Stomach (tissue), 9 donors: ENCODE results near the gene NDUFB1. TPM values are rescaled to one million over a fixed set of nuclear protein-coding genes. Genes with fewer than 3 reads are reported as not detected.

Experiments
- DNase-seq, 2 donors: peaks; one replicate each; pipeline versions ENCODE4 v3.0.0 to v3.0.0-alpha.2; 2013 to 2019
- H3K27ac ChIP-seq, 5 donors: fragments of 200-600 bp in 4 of 5; sonication (generic) in 4 of 5; one replicate each; pipeline ENCODE4 v1.5.1; 2013 to 2019; ENCODE audit warnings: mild to moderate bottlenecking in 1 of 5, moderate library complexity in 1 of 5
- H3K27me3 ChIP-seq, 3 donors: fragments of 200-600 bp; sonication (generic); one replicate each; pipeline ENCODE4 v1.5.1; 2017 to 2019; ENCODE audit warnings: mixed run types in 1 of 3
- H3K36me3 ChIP-seq, 4 donors: fragments of 200-600 bp; sonication (generic); 1 replicate in 3 of 4; 2 replicates in 1 of 4; pipeline ENCODE4 v1.5.1; 2016 to 2019
- H3K4me1 ChIP-seq, 4 donors: fragments of 200-600 bp; sonication (generic); one replicate each; pipeline ENCODE4 v1.5.1; 2016 to 2019
- H3K4me3 ChIP-seq, 4 donors: fragments of 200-600 bp; sonication (generic) in 3 of 4; one replicate each; pipeline ENCODE4 v1.5.1; 2016 to 2019; ENCODE audit warnings: mild to moderate bottlenecking in 1 of 4
- H3K9me3 ChIP-seq, 4 donors: fragments of 200-600 bp; sonication (generic); one replicate each; pipeline ENCODE4 v1.5.1; 2016 to 2019
- CTCF ChIP-seq, 7 experiments: fragments of 450-650 bp in 4 of 7; fragments of 200-600 bp in 3 of 7; sonication (generic) in 3 of 7; IDR thresholded peaks; one replicate each; pipeline ENCODE4 v1.5.1; 2016 to 2019; ENCODE audit warnings: antibody characterized with exemption in 7 of 7, control low read depth in 2 of 7, mild to moderate bottlenecking in 1 of 7
- EP300 ChIP-seq: sonication (generic); formaldehyde crosslinking; IDR thresholded peaks from one replicate; pipeline ENCODE4 v1.6.1; 2017; ENCODE audit warnings: antibody characterized with exemption
- POLR2A ChIP-seq, 4 donors: fragments of 450-650 bp; IDR thresholded peaks; one replicate each; pipeline ENCODE4 v1.6.1; 2016; ENCODE audit warnings: antibody characterized with exemption in 4 of 4, control low read depth in 2 of 4, mild to moderate bottlenecking in 1 of 4, moderate library complexity in 1 of 4
- POLR2AphosphoS5 ChIP-seq, 3 donors: sonication (generic); formaldehyde crosslinking; IDR thresholded peaks; one replicate each; pipeline ENCODE4 v1.6.1; 2016; ENCODE audit warnings: antibody characterized with exemption in 3 of 3
- WGBS, 5 donors: extraction: QIAGEN DNeasy Blood & Tissue Kit in 3 of 5; methylation state at CpG; one replicate each; pipeline versions ENCODE4 v1.1.5 to v1.1.7; 2013 to 2018; 5-methylcytosine and 5-hydroxymethylcytosine counted together
- intact Hi-C: fragments of 100-400 bp; cut with DNase I; formaldehyde crosslinking; loops from one replicate; pipeline ENCODE4 v1.15.1; 2023; ENCODE audit warnings: low total_unique reads
- polyA plus RNA-seq, 3 donors: library from polyadenylated mRNA; stranded (reverse); fragments of 200-250 nt; gene quantifications; one replicate each; pipeline ENCODE4 v1.2.3, GENCODE V29; 2013
- total RNA-seq, 5 donors: library from RNA; depleted of rRNA; stranded (reverse); fragments of >200 nt; gene quantifications; one replicate each; pipeline versions ENCODE4 v1.1.0 to v1.2.3, GENCODE V29; 2014 to 2016
- donor health status: healthy with polysubstance abuse.
- donor health status: Bipolar disorder and iron deficiency.
- donor health status: healthy.

The NDUFB1 gene
- total and polyA plus RNA-seq, 8 donors: 22.2 to 1,152 (median 478) TPM

- peak overlapping the region; percentile 82 to 93 (median 89) for H3K4me3 ChIP-seq
- H3K4me1 ChIP-seq: peaks cover 26 to 71% (median 44%) of the 10 kb centered on the region in 4 donors
- no peak for TF ChIP-seq POLR2A (IDR thresholded peaks at IDR 0.05)
- no peak for TF ChIP-seq POLR2AphosphoS5 (IDR thresholded peaks at IDR 0.05)
- TF ChIP-seq CTCF (IDR thresholded peaks at IDR 0.05): no peak
- TF ChIP-seq EP300: no peak
- no peaks in the 10 kb centered on the region for H3K9me3 ChIP-seq
- no peak for DNase-seq
- H3K36me3 ChIP-seq: peaks cover 0 to 35% (median 21%) of the 10 kb centered on the region in 4 donors
- no peaks in the 10 kb centered on the region for H3K27me3 ChIP-seq
- whole genome bisulfite sequencing, 5 donors: 35 to 42% (median 37%) methylated on average over 9 of the region's 9 CpGs
- peak overlapping the region in 4 of 5 donors; percentile 92 to 98 (median 95) for H3K27ac ChIP-seq
- intact Hi-C loops: no loop called here
These were observed 1.3 kb upstream of the NDUFB1 start for GRCh38 chr14:92122761-92123160.

GRCh38 chr14:92122351-92122677 is 808 bp upstream of the NDUFB1 start:
- intact Hi-C loops: no loop called here
- H3K4me3 ChIP-seq: peak overlapping the region; percentile 82 to 93 (median 89)
- WGBS, 5 donors: 0 to 1% (median 0%) methylated on average over 22 of the region's 22 CpGs
- peaks cover 0 to 35% (median 23%) of the 10 kb centered on the region in 4 donors for H3K36me3 ChIP-seq
- H3K27me3 ChIP-seq: no peaks in the 10 kb centered on the region
- peak overlapping the region; percentile 92 to 98 (median 94) for H3K27ac ChIP-seq
- peak in 1 of 2 donors; percentile 70 for DNase-seq
- no peaks in the 10 kb centered on the region for H3K9me3 ChIP-seq
- H3K4me1 ChIP-seq: peaks cover 26 to 75% (median 46%) of the 10 kb centered on the region in 4 donors
- no peak for TF ChIP-seq POLR2A (IDR thresholded peaks at IDR 0.05)
- no peak for TF ChIP-seq POLR2AphosphoS5 (IDR thresholded peaks at IDR 0.05)
- no peak for TF ChIP-seq CTCF (IDR thresholded peaks at IDR 0.05)
- no peak for TF ChIP-seq EP300

GRCh38 chr14:92121207-92121669 is 268 bp downstream of the NDUFB1 start:
- H3K27me3 ChIP-seq: no peaks in the 10 kb centered on the region
- peaks cover 26 to 75% (median 47%) of the 10 kb centered on the region in 4 donors for H3K4me1 ChIP-seq
- H3K27ac ChIP-seq: peak overlapping the region; percentile 92 to 98 (median 94)
- H3K9me3 ChIP-seq: no peaks in the 10 kb centered on the region
- no peak for TF ChIP-seq CTCF (IDR thresholded peaks at IDR 0.05)
- no peak for TF ChIP-seq POLR2AphosphoS5 (IDR thresholded peaks at IDR 0.05)
- TF ChIP-seq EP300: no peak
- no peak for TF ChIP-seq POLR2A (IDR thresholded peaks at IDR 0.05)
- 0 to 1% (median 1%) methylated on average over 34 to 36 of the region's 36 CpGs for WGBS, 5 donors
- H3K36me3 ChIP-seq: peaks cover 0 to 36% (median 25%) of the 10 kb centered on the region in 4 donors
- H3K4me3 ChIP-seq: peak overlapping the region; percentile 82 to 93 (median 89)
- intact Hi-C loops: no loop called here
- DNase-seq: peak in 1 of 2 donors; percentile 39

- WGBS, 5 donors: 70 to 87% (median 84%) methylated on average over 5 of the region's 5 CpGs
These were observed 12.0 kb downstream of the NDUFB1 start for GRCh38 chr14:92109490-92109889.

More at GRCh38 chr14:92109490-92109889, 12.0 kb downstream of the NDUFB1 start:
- Histone ChIP-seq H3K36me3 (peaks cover 0 to under 1% (median 0%) of the 10 kb centered on the region in 4 donors), H3K27me3 (no peaks in the 10 kb centered on the region), H3K27ac (no peak overlapping the region), H3K4me1 (peaks cover 5 to 18% (median 15%) of the 10 kb centered on the region in 4 donors), H3K9me3 (no peaks in the 10 kb centered on the region), H3K4me3 (no peak overlapping the region)
- DNase-seq: no peak
- intact Hi-C loops: no loop called here
- TF ChIP-seq POLR2AphosphoS5 (IDR thresholded peaks at IDR 0.05) (no peak), POLR2A (IDR thresholded peaks at IDR 0.05) (no peak), EP300 (no peak), CTCF (IDR thresholded peaks at IDR 0.05) (no peak)
